ENCODE measurements around the gene SLF2. TPM values are rescaled to one million over a fixed set of nuclear protein-coding genes. Genes with fewer than 3 reads are reported as not detected.

SLF2 gene
- total RNA-seq, 2 experiments from 2014 or later: 52.1 to 58.2 TPM

DNA sequence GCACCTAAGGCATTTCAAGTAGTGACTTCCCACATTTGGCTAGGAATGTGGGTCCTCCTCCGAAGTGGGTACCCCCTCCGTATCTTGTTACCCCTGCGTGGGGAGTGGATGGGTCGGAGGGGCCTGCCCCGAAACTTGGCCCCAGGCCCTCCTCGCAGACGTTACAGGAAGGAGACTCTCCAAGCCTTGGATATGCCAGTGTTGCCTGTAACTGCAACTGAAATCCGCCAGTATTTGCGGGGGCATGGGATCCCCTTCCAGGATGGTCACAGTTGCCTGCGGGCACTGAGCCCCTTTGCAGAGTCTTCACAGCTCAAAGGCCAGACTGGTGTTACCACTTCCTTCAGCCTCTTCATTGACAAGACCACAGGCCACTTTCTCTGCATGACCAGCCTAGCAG lies 75.4 kb downstream of the SLF2 start:
- no peaks in the 10 kb centered on the region for H3K9me3 ChIP-seq (ENCODE audit: low read length)
- POLR2A ChIA-PET: interaction anchor here (1.0 kb wide), 1 partner anchor 8 kb away, joined by 3 read pairs; no protein-coding TSS in a partner anchor
- H3K4me2 ChIP-seq (ENCODE audit: low read length): peak overlapping the region; percentile 73
- no peaks in the 10 kb centered on the region for H3K9me2 ChIP-seq (ENCODE audit: insufficient read depth, low read length)
- H3K4me3 ChIP-seq (ENCODE audit: low read depth, low read length, poor library complexity, severe bottlenecking): peak overlapping the region; percentile 93
- CTCF ChIA-PET (ENCODE audit: unreplicated experiment): no interaction called here
- peaks cover 44% of the 10 kb centered on the region for H3K79me2 ChIP-seq (ENCODE audit: insufficient read depth, low read depth, low read length)
- H4K20me1 ChIP-seq (ENCODE audit: insufficient read depth, low read length): 0 out of 2 replicates have a peak, but pooled peaks cover 4% of the 10 kb centered on the region
- no peak overlapping the region for H2AFZ ChIP-seq (ENCODE audit: low read length)
- intact Hi-C loops (cut with micrococcal nuclease; ENCODE audit: unreplicated experiment): no loop called here
- DNase-seq (ENCODE audit: low spot score): no peak
- TF ChIP-seq, protein P1, sequence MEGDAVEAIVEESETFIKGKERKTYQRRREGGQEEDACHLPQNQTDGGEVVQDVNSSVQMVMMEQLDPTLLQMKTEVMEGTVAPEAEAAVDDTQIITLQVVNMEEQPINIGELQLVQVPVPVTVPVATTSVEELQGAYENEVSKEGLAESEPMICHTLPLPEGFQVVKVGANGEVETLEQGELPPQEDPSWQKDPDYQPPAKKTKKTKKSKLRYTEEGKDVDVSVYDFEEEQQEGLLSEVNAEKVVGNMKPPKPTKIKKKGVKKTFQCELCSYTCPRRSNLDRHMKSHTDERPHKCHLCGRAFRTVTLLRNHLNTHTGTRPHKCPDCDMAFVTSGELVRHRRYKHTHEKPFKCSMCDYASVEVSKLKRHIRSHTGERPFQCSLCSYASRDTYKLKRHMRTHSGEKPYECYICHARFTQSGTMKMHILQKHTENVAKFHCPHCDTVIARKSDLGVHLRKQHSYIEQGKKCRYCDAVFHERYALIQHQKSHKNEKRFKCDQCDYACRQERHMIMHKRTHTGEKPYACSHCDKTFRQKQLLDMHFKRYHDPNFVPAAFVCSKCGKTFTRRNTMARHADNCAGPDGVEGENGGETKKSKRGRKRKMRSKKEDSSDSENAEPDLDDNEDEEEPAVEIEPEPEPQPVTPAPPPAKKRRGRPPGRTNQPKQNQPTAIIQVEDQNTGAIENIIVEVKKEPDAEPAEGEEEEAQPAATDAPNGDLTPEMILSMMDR (conservative IDR thresholded peaks at IDR 0.05; ENCODE audit: low read length): no peak
- no peak for TF ChIP-seq EZH2phosphoT487 (IDR thresholded peaks at IDR 0.05; ENCODE audit: borderline replicate concordance, low read depth, low read length)
- peaks cover 38% of the 10 kb centered on the region for H3K4me1 ChIP-seq (ENCODE audit: insufficient read depth, low read length, poor library complexity, severe bottlenecking)
- H3K36me3 ChIP-seq (ENCODE audit: insufficient read depth, low read length): peaks cover 41% of the 10 kb centered on the region
- H3K27ac ChIP-seq (ENCODE audit: low read depth, low read length, poor library complexity, severe bottlenecking): no peak overlapping the region
- no TSS peak for BruUV-seq (replicated peaks)

DNA sequence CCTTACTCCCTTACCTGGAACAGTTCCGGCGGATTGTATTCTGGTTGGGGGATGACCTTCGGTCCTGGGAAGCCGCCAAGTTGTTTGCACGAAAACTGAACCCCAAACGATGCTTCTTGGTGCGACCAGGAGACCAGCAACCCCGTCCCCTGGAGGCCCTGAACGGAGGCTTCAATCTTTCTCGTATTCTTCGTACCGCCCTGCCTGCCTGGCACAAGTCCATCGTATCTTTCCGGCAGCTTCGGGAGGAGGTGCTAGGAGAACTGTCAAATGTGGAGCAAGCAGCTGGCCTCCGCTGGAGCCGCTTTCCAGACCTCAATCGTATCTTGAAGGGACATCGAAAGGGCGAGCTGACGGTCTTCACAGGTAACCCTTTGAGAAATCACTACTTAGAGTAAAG lies 76.3 kb downstream of the SLF2 start:
- no peaks in the 10 kb centered on the region for H3K9me2 ChIP-seq (ENCODE audit: insufficient read depth, low read length)
- no TSS peak for BruUV-seq (replicated peaks)
- peak overlapping the region; percentile 30 for H3K4me2 ChIP-seq (ENCODE audit: low read length)
- peaks cover 44% of the 10 kb centered on the region for H3K79me2 ChIP-seq (ENCODE audit: insufficient read depth, low read depth, low read length)
- H3K4me1 ChIP-seq (ENCODE audit: insufficient read depth, low read length, poor library complexity, severe bottlenecking): peaks cover 38% of the 10 kb centered on the region
- TF ChIP-seq, protein P1 (conservative IDR thresholded peaks at IDR 0.05; ENCODE audit: low read length): no peak
- TF ChIP-seq EZH2phosphoT487 (IDR thresholded peaks at IDR 0.05; ENCODE audit: borderline replicate concordance, low read depth, low read length): no peak
- CTCF ChIA-PET (ENCODE audit: unreplicated experiment): no interaction called here
- H2AFZ ChIP-seq (ENCODE audit: low read length): no peak overlapping the region
- H3K36me3 ChIP-seq (ENCODE audit: insufficient read depth, low read length): peaks cover 50% of the 10 kb centered on the region
- intact Hi-C loops (cut with micrococcal nuclease; ENCODE audit: unreplicated experiment): no loop called here
- H4K20me1 ChIP-seq (ENCODE audit: insufficient read depth, low read length): 0 out of 2 replicates have a peak, but pooled peaks cover 4% of the 10 kb centered on the region
- POLR2A ChIA-PET: no interaction called here
- H3K9me3 ChIP-seq (ENCODE audit: low read length): no peaks in the 10 kb centered on the region
- DNase-seq (ENCODE audit: low spot score): no peak
- no peak overlapping the region for H3K4me3 ChIP-seq (ENCODE audit: low read depth, low read length, poor library complexity, severe bottlenecking)
- H3K27ac ChIP-seq (ENCODE audit: low read depth, low read length, poor library complexity, severe bottlenecking): no peak overlapping the region

DNA sequence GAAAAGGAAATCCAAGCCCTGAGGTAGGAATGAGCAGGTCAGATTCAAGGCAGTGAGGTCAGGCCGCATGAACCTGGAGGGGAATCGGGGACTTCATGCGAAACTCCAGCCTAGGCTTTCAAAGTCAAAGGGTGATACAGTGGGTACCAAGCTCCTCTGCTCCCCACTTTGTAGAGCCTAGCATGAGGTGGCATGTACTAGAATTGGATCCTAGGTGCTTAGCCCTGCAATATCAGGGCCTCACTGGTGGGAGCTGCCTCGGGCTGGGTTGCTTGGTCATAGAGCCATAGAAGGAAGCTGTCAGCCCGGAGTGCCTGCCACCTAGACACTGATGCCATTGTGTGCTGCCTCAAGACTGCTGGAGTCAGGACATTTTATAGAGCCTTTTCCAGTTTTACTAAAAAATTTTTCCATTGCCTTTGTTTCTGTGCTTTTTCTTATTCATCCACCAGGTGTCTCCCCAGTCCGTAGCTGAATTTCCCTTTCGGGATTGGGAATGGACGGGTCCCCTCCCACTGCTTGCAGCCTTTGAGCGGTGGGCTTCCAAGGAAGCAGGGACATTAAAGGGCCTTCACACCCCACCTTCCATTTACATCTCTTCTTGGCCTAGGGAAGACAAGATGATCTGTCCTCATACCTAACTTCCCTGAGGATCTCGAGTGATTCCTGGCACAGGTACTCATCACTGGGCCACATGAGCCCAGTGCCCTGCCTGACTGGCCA lies 81.4 kb downstream of the SLF2 start:
- ChIA-PET POLR2A (no interaction called here), CTCF (ENCODE audit: unreplicated experiment) (no interaction called here)
- Histone ChIP-seq H3K4me1 (ENCODE audit: insufficient read depth, low read length, poor library complexity, severe bottlenecking) (peaks cover 35% of the 10 kb centered on the region), H3K36me3 (ENCODE audit: insufficient read depth, low read length) (peaks cover 60% of the 10 kb centered on the region), H3K4me3 (ENCODE audit: low read depth, low read length, poor library complexity, severe bottlenecking) (no peak overlapping the region), H3K27ac (ENCODE audit: low read depth, low read length, poor library complexity, severe bottlenecking) (no peak overlapping the region), H3K9me3 (ENCODE audit: low read length) (no peaks in the 10 kb centered on the region), H3K4me2 (ENCODE audit: low read length) (no peak overlapping the region), H4K20me1 (ENCODE audit: insufficient read depth, low read length) (no peaks in the 10 kb centered on the region), H3K9me2 (ENCODE audit: insufficient read depth, low read length) (no peaks in the 10 kb centered on the region), H3K79me2 (ENCODE audit: insufficient read depth, low read depth, low read length) (peaks cover 13% of the 10 kb centered on the region), H2AFZ (ENCODE audit: low read length) (no peak overlapping the region)
- TSS peak; percentile 87 for BruUV-seq (replicated peaks)
- intact Hi-C loops (cut with micrococcal nuclease; ENCODE audit: unreplicated experiment): no loop called here
- no peak for DNase-seq (ENCODE audit: low spot score)
- TF ChIP-seq EZH2phosphoT487 (IDR thresholded peaks at IDR 0.05; ENCODE audit: borderline replicate concordance, low read depth, low read length): no peak
- TF ChIP-seq, protein P1 (conservative IDR thresholded peaks at IDR 0.05; ENCODE audit: low read length): peak; percentile 60
